GM21786 (cell line): ENCODE results near the gene PYGM.

Experiments used
- ATAC-seq: cut with Tn5 transposase; IDR thresholded peaks from one replicate; pipeline ENCODE4 v1.9.1; 2021; ENCODE audit not compliant: unreplicated experiment

Gene PYGM

GRCh38 chr11:64768300-64768694, 8.5 kb upstream of the PYGM start:
- no peak for ATAC-seq

DNA sequence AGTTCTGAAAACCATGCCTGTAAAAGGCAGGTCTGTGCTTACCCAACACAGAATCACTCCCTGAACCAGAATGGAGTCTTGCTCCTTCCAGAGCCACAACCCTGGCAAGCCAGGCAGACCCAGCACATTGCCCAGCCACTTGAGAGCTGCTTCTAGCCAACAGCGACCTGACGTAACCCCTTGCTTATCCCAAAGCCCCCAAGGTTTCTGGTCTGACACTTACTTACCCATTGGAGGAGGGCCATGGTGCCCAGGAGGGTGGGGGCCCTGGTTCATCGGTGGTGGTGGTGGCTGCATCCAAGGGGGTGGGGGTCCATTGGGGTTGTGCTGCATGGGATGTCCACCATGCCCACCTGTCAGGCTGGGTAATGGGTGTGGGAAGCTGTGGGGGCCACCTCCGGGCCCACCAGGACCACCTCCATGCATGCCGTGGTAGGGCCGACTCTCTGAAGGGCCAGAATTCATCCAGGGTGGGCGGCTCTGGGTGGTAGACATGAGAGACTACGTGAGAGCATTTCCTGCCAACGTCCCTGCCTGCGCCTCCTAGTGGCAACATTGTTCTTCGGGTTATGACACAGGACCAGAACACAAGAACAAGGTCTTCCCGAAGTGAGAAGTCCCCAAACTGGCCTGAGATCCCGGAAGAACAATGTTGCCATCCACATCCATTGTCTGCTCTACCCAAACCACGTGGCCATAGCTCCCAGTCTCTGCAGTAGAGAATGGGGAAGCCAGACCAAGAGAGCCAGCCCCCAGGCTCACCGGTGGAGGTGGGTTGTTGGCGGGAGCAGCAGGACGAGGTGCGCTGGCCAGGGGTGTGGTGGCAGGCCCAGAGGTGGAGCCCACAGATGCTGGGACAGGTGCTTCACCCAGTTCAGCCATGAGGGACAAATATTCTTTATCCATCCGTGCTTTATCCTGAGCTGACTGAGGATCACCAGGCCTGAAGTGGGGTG, 7.8 kb upstream of the PYGM start:
- no peak for ATAC-seq

GRCh38 chr11:64766881-64767280, 7.1 kb upstream of the PYGM start:
- ATAC-seq = no peak

- no peak for ATAC-seq
Measured at GRCh38 chr11:64765851-64766665, 6.3 kb upstream of the PYGM start.

DNA sequence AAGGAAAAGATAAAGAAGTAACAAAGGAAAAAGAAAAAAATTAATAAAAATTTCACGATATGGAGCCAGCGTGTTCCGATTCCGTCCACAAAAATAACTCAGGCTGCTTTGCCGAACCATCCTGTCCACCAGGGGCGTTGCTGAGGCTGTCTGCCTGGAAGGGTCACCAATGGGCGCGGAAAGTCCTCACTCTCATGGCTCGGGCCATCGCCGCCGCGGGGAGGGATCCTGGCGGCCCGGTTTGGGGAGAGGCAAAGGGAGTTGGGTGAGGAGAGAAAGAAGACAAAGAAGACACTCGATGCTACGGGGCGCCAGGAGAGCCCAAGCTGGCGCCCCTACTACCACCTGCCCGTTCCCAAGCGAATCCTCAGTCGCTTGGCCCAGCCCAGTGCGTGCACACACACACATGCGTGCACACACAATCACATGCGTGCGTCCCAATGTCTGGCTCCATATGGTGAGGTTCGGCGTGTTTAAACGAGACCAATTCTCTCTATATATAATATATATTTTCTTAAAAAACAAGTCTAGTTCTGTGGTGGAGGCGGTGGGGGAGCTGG, 5.6 kb upstream of the PYGM start:
- ATAC-seq = no peak

GRCh38 chr11:64764753-64765152, 5.0 kb upstream of the PYGM start:
- ATAC-seq = no peak

DNA sequence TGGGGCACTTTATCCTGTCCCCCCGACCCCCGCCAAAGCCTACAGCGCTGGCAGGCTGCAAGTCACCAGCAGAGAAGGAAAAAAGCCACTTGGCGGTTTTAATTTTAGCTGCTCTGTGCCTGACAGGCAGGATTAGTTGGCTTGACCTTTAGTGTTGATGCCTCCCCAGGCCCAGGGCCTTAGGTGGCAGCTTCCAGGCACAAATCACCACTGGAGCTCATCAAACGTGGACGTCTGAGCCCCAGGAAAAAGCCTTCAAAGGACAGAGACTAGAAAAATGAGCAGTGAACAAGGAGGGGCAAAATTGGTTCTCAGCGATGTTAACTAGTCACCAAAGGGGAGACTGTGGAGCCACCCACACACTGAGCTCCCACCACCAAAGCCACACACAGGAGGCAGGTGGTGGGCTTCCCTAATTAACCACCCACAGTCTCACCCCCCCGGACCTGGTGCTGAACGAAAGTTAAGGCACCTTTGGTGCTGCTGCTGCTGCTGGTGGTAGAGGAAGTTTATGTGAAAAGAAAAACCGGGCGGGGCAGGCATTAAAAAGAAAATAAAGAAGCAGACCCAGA, 4.4 kb upstream of the PYGM start:
- no peak for ATAC-seq

- ATAC-seq = no peak
Measured at GRCh38 chr11:64763526-64764039, 3.8 kb upstream of the PYGM start.

DNA sequence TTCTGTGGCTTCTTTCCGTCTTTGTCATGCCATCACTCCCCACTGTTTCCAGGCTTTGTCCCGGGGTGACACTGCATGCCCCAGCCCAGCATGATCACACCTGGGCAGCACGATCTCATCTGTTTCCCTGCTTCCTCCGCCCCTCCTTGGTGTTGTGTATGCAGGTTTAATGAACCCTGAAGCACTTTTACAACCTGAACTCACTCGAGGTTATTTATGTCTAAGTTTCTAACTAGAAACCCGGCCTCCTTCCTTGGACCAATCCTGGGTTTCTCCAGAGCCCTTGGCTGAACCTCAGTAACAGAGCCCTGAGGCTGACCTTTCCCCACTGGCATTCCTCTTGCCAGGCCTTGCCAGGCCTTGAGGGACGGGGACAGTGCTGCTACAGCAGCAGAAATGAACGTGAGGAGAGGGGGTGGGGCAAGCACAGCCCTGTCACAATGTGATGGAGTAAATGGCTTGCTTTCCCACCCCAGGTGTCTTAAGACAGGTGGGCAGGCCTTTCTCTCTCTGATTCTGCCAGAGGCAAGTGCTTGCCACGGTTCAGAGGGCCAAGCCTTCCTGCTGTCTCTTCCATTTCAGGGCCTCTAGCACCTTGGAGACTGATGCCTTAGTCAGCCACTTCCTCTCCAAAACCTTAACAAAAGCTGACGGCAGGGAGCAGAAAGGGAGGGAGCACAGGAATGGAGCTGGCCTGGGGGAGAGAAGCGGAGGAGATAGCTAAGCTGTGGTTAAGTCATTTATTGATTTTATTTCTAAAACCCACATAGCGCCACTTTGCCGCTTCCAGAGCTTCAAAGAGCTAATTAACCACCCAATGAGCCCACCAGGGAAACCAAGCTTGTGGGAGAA, 3.1 kb upstream of the PYGM start:
- ATAC-seq = no peak

DNA sequence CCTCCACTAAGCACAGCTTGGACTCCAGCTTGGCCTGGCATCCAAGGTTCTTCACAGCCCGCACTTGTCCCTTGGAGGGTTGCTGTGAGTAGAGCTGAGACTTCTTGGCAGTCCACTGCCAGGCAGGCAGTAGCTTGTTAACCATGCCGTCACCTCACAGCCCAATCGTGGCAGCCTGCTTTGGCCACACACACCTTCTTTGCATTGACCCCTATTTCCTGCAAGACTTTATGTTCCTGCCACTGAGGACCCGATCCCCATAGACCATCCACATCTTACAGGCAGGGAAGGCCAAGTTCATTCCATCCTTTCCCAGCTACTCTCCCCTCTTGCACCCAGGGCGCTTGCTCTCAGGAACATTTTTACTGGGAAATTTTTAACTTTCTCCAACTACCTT, 2.5 kb upstream of the PYGM start:
- ATAC-seq = no peak

GRCh38 chr11:64760759-64761420, 1.1 kb upstream of the PYGM start:
- ATAC-seq = no peak

- no peak for ATAC-seq
Measured at GRCh38 chr11:64759131-64759721, 548 bp downstream of the PYGM start.

GRCh38 chr11:64758330-64759079, 1.3 kb downstream of the PYGM start:
- ATAC-seq = no peak

DNA sequence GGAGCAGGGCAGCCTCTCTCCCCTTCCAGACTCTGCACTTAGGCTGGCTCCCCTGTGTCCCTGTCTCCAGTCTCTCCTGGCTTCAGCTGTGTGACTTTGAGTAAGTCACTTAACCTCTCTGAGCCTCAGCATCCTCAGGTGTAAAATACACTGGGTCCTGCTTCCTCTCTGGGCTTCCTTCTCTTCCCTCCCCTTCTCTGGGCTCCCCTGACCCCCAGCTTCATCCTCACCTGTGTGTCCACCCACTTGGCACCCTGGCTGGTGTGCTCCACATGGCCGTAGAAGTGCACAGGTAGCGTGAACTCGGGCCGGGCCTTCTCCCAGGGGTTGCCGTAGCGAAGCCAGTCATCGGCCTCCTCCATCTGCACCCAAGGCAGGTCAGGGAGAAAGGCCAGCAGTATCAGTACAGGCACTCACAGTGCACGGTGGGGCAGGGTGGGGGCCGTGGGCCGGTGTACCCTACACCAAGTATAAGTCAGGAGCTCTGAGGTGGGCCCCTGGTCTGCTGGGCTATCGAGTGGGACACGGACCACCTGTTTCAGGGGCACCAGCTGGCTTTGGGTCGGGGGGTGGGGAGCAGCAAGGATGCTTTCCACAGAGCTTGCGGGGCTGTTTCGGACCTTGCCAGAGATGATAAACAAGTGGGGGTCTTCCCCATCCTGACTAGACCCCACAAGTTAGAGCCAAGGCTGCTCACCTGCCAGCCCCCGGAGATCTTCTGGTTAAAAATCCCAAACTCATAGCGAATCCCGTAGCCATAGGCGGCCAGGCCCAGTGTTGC, 2.0 kb downstream of the PYGM start:
- ATAC-seq = no peak

- no peak for ATAC-seq
Measured at GRCh38 chr11:64755681-64756361, 4.0 kb downstream of the PYGM start.

DNA sequence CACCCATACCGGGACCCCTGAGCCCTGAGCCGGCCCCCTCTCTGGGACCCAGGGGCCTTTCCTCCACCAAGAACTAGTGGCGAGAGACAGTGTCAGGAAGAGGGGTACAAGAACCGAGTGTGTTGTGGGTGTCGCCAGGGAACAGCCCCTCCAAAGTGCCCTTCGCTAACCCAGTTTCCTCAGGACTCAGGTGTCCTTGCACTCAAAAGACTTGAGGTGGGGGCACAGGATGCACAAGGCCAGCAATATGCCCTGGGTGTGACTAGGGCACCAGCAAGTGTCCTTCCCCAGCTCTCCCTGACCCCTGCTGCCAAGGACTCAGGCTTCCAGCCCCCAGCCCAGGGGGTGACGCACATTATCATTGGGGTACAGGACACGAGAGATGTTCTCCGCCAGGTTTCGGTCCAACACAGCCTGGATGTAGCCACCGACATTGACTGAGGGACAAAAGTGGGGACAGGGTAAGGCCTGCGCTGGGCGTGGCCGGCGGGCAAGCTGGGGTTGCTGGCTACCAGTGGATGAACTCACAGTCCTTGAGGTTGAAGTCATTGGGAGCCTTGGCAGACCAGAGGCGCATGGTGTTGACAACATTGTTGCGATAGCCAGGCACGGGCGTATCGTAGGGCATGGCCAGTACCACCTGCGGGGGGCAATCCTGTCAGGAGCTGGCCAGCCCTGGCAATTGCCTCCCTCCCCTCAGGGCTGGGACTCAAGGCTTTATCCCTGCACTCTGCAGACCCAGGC, 4.7 kb downstream of the PYGM start:
- ATAC-seq = no peak
